GM21515 (cell line): ENCODE measurements around the gene MFSD6.
"Not testable (repeated sequence)": the region's sequence is repeated elsewhere in the genome, so short reads cannot be mapped to it uniquely, and the experiment has no call there.

Experiments used
- ATAC-seq: cut with Tn5 transposase; IDR thresholded peaks from one replicate; pipeline ENCODE4 v1.9.1; 2021; ENCODE audit not compliant: unreplicated experiment

MFSD6 gene

DNA sequence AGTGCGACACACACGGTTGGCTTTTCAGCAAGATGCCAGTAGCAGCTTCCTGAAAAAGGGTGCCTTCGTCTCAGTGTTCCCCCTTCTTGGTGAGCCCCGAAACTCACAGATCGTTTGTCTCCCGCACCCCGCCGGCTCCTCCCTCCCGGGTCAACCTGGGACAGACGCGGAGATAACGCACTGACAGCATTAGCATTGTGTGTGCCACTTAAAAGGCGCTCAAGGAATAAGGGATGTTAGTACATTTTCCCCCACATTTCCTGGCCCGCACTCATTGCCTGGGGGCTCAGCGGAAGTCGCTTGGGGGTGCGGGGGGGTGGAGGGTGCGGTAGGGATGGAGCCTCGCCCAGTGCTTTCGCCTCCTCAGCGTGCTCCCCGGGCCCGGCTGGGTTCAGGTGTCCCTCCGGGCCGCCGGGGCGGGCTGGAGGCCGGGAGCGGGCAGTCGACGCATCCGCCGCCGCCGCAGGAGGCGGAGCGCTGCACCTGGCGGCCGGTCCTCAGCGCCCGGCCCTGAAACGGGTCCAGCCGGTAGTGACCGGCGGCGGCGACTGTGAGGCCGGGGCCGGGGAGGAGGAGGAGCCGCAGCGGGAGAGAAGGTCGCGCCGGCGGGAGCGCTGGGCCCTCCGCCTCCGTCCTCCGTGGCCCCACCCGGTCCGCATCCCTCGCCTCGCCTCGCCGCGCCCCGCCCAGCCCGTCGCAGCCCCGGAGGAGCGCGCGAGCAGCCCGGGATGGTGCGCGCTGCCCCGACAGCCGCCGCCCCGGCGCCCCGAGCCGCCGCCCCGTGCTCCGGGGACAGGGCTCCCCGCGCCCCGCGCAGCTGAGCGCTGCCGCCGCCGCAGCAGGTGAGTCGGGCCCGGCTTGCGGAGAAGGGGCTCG, at the start of gene MFSD6:
TSS of gene MFSD6 (plus strand) at position 694 of the 876 bp plus-strand sequence. CDS start 27,675 bp downstream, outside the sequence.
- peak; percentile 68 for ATAC-seq

DNA sequence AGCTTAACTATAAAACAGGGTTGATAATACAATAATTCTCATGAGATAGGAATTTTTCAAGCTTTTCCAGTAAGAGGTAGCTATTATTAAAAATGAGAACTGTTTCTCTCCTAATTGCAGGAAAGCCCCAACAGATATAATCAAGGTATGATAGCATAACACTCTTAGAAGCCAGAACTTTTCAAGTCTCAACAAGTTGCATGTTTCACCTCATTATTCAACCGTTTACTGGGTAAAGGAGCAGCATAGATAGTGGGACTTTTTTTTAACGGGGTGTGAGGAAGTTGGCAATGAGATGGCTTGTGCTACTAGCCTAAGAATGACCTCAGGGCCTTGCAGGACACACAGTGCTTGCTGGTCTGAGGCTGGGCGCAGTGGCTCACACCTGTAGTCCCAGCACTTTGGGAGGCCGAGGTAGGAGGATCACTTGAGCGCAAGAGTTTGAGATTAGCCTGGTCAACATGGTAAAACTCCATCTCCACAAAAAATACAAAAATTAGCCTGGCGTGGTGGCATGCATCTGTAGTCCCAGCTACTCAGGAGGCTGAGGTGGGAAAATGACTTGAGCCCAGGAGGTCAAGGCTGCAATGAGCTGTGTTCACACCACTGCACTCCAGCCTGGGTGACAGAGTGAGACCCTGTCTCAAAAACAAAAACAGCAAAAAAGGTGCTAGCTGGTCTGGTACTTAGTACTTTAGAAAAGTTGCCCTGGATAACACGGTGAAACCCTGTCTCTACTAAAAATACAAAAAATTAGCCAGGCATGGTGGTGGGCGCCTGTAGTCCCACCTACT, 49.3 kb upstream of the MFSD6 start:
- not testable (repeated sequence) for ATAC-seq

DNA sequence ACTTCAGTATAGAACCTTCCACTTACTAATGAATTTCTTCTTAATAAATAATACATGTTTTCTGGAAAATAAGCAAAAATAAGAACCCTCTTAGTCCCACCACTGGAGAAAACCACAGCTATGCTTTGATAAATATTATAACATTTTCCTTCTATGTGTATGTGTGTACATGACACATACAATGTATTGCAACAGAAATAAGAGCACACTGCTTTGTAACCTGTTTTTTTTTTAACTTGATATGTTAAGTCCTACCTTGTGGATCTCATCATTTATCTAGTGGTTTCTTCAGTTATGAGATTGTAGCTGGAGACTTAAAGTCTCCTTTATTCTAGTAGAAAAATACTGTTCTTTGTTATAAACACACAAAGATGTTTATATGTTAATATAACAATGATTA, 47.6 kb upstream of the MFSD6 start:
- no peak for ATAC-seq

DNA sequence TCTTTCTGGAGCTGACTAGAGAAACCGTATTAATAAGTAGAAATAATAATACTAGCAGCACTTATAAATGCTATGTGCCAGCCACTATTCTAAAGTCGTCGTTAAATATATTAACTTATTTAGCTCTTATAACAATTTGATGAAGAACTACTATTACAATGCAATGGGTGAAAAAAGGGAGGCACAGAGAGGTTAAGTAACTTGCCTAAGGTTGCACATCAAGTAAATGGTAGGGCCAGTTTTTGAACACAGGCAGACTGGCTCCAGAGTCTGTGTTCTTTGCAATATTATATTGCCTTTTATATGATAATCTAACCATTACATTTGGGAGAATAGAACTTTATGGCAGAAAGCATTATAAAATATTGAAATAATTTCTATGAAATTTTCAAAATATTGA, 47.2 kb upstream of the MFSD6 start:
- no peak for ATAC-seq

DNA sequence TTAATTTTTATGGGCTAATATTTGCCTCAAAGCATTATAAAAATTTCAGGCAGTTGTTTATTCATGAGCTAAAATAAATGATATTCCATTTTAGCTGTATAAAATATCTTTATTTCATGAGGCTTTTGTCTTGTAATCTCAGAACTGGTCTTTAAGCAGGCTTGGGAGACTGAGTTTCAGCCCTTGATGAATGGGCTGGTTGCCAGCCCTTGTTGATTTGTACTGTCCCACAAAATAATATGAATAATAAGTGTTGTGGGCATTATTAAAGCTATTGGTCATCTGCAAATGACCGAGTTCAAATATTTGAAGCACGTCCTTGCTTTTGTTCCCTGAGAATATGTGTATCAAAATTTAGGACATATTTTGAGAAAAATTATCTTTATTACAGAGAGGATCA, 46.6 kb upstream of the MFSD6 start:
- ATAC-seq: no peak

DNA sequence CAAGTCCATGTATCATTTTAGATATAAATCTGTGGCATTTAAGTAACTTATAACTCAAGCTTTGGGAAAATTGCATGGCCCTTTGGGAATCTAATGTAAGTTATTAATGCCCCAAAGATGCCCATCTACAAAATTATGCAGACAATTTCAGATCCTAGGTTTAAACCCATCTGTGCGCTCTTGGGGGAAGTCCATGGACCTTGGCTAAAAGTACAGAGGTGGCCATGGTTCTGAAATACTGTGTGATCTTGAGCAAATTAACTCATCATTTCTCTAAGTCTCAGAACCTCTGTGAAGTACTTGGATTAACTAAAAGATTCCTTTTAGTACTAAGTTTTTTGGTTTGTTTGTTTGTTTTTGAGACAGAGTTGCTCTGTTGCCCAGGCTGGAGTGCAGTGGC, 45.3 kb upstream of the MFSD6 start:
- no peak for ATAC-seq

DNA sequence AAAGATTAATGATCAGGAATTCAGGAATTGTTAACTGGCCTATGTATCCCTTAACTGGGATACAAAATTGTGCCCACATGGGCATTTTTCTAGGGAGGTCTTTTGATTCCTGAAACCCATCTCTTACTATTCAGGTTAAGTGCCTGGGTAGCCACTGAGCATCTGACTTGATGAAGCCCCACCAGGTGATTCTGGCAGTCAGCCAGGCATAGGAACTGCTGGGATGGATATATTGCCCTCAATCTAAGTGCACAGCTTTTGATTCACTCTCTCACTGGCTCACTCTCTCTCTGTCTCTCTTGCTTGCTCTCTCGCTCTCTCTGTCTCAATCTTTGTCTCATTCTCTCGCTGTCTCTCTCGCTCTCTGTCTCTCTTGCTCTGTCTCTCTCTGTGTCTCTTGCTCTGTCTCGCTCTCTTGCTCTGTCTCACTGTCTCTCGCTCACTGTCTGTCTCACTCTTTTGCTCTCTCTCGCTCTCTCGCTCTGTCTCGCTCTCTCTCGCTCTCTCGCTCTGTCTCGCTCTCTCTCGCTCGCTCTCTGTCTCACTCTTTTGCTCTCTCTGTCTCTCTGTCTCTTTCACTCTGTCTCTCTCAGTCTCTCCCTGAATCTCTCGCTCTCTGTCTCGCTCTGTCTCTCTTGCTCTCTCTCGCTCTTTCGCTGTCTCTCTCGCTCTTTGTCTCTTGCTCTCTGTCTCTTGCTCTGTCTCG, 42.5 kb upstream of the MFSD6 start:
- ATAC-seq: no peak

DNA sequence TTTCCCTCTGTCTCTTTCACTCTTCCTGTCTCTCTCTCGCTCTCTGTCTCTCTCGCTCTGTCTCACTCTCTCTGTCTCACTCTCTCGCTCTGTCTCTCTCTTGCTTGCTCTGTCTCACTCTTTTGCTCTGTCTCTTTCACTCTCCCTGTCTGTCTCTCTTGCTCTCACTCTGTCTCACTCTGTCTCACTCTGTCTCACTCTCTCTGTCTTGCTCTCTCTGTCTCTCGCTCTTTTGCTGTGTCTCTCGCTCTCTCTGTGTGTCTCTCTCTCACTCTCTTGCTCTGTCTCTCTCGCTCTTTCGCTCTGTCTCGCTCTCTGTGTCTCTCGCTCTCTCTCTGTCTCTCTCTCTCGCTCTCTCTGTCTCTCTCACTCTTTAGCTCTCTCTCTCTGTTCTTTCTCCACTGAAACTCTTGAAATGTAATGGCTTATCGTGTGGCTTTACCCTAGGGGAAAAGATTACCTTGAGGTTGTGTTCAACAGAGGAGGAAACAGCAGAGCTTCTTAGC, 41.9 kb upstream of the MFSD6 start:
- ATAC-seq: no peak

DNA sequence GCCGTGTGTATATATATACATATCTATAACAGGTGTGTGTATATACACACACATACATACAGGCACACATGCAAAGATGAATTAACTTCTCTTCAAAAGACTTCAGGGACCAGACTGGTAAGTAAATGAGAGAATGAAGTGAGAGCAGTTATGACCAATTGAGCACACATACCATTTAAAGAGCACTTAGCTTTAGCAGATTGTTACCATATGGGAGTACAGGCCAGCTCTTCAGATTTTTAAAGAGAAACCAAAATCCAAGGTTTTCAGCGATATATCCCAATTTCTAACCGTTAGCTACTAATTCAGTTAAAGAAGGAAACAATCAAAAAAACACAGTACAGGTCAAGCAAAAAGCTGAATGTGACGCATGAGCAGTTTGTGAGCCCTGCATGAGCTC, 41.1 kb upstream of the MFSD6 start:
- ATAC-seq: no peak

DNA sequence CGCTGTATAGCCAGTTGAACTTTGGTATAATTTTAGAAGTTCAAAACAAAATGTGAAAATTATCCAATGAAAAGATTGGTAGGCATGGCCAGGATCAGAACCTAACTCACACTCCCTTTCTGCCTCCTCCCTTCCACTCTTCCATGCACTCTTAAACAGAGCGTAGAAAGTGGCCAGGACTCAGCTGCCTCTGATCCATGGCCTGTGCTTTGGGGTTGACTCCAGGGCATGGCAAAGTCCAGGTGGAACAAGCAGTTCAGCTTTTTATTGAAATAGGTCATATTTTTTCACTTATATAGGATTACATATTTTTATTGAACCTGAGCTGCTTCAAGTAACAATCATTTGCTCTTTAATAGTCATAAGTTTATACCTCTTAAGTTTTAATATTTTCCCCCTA, 38.5 kb upstream of the MFSD6 start:
- no peak for ATAC-seq

DNA sequence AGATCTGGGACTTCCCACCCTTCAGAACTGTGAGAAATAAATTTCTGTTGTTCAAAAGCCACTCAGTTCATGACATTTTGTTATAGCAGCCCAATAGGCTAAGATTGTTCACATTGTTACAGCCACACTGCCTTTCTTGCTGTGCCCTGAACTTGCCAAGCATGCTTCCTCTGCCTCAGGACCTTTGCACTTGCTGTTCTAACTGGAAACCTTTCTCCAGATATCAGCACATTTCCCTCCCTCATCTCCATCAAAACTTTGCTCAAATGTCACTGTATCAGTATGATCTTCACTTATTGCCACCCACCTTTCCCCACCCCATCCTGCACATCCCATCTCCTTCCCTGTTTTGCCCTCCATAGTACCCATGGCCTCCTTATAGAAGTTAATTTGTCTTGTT, 32.1 kb upstream of the MFSD6 start:
- ATAC-seq: no peak

DNA sequence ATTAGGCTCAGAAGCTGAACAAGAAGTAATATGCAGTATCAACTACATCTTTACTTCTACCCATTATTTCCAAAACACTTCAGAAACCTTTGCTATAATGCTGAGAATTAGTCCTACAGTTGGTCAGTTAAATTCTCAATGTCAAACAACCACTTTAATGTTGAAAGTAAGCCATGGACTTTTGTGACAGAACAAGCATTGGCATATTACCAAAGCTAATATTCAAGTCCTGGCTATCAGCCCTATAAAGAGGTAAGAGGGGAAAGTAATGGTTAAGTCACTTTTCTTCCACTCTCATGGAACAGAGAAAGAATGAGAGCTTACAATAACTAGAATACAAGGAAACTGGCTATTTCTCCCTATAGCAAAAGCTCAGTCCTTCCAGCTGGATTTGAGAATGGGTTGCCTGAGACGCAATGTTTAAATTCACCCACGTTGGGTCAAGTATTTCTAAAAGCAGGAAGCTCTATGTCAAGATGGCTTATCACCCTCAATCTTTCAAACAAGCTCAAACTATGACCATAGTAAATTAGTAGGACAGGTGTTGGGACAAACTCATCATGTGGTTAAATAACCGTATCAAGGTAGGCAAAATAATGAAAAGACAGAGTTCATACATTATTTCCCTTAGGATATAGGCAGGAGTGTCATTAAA, 31.4 kb upstream of the MFSD6 start:
- no peak for ATAC-seq

DNA sequence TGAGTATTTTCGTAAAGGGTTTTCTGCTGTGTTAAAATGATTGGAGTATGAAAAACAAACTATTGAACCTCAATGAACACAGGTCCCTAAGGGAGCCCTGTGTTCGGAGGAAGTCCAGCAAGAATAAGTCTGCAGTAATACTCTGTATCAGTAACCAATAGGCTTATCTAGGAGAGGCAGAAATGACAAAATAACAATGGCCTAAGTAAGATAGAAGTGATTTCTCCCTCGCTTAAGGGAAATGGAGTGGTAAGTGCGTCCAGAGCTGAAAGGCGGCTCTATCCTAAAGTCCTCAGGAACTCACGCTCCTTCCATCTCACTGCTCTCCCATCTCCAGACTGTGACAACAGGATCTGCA, 29.3 kb upstream of the MFSD6 start:
- ATAC-seq: no peak

DNA sequence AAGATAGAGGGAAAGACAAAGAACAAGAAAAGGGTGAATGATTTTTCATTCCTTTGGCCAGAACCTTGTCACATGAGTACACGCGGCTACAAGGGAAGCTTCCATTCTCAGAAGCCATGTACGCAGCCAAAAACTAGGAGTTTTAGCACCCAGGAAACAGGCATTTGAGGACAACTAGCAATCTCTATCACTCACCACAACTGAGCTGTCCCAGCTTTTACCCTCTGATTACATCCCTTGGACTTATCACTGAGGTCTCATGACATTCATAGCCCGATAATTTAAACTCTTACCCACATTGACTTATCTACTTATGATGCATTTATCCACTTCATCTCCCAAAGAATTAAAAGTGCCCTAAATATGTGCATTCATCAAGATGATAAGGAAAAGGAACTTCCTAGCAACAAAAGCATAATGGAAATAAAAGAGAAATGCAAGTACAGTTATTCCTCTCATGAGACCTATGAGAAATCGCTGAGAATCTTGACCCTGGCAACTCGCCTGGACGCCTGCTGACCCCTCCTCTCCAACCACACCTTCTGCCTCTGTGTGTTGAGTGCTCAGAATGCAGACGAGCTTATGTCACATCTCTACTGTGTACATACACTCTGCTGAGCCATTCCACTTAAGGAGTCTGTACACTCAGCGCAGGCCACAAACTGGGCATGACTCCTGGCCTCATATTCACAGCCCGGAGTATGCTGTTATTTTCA, 28.7 kb upstream of the MFSD6 start:
- ATAC-seq: no peak

DNA sequence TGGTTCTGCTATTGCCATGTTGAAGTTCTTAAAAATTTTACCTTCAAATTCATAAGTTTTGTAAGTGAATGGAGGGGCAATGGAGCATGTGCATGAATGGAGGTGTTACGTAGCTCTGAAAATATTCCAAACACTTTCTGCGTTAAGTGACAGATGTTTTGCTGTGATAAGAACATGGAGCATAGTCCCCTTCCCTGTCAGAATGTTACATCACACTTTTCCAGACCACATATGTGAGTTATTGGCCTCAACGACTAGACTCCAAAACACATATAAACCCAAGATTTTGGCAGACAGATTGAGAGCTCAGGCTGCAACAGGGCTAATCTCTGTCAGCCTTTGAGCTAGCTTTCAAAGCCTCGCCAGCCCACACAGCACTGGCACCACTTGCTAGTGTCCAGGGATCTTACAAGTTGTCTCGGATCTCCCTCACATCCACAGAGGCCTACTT, 27.2 kb upstream of the MFSD6 start:
- ATAC-seq: no peak

DNA sequence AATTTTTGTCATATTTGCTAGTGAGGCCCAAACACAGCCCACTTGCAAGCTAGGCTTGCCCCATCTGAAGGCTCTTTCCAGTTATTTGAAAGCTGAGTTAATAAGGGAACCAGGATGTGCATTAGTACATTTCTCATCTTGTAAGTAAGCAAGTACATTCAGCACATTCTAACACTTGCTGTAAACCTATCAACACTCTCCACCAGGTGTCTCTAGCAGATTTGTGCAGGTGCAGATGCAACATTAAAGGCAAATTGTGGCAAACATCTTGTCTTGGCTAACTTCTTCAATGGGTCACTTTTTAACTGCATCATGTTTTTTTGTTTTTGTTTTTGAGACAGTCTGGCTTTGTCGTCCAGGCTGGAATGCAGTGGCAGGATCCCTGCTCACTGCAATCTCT, 25.3 kb upstream of the MFSD6 start:
- peak; percentile 93 for ATAC-seq

DNA sequence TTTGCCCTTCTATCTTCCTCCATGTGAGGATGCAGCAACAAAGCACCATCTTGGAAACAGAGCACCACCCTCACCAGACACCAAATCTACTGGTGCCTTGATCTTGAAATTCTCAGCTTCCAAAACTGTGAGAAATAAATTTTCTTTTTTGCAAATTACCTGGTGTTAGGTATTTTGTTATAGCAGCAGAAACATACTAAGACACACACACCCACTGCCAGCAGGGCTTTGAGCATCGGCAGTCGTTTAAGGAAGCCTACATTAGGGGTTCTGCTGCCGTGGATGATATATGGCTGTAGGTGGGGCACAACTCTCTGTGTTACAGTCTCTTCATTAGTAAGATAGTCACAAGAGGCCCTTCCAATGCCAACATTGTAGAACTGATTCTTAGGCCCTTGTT, 20.7 kb upstream of the MFSD6 start:
- no peak for ATAC-seq

DNA sequence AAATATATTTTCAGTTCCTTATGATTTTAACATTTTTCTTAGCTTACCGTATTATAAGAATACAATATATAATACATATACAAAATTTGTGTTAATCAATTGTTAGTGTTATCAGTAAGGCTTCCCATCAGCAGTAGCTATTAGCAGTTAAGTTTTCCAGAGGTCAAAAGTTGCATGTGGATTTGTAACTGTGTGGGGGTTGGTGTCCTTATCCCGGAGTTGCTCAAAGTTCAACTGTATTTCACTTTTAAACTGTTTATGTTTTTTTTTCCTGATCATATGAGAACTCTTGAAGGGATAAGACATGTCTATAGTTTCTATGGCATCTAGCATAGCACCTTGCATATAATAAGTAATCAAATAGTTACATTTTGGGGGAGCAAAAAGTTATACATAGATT, 11.9 kb upstream of the MFSD6 start:
- no peak for ATAC-seq

DNA sequence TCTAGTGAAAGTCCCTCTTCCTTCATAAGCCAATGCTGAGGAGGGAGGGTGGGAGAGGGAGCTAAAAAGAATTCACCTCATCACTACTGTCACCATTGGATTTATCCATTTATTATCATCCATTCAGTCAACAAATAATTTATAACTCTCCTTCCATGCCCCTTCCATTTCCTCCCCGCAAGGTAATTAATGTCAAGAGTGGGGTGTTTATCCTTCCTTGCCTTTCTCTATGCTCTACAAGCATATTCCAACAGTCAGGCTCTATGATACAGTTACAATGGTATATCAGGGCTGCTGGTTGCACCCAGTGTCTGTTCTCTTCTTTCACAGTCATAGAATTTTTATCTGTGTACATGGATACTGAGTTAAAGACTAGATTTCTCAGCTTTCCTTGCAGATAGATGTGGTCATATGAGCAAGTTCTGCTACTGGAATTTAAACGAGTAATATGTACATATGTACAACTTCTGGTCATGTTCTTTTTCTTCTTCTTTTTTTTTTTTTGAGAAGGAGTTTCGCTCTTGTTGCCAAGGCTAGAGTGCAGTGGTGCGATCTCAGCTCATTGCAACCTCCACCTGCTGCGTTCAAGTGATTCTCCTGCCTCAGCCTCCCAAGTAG, 5.1 kb upstream of the MFSD6 start:
- ATAC-seq: no peak

DNA sequence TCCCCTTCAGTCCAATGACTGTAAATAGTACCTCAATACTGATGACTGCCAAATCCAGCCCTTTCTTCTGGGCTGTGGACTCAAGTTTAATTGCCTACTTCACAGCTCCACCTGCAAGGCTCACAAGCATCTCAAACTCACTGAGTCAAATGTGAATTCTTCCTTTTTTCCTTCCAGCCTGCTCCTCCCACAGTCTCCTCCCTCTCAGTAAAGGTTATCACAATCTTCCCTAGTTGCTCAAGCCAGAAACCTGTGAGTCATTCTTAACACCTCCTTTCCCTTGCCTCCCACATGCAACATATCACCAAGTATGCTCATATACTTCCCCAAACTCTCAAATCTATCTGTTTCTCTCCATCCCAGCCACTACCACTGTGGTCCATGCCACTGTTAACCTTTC, 3.7 kb upstream of the MFSD6 start:
- no peak for ATAC-seq
